ENCODE measurements around the gene RETREG1.

RETREG1 gene

GRCh38 chr5:16528382-16529110 is 88.3 kb downstream of the RETREG1 start:
- H3K4me1 Mint-ChIP-seq (ENCODE audit: low read depth): peaks cover 9% of the 10 kb centered on the region
- no peak overlapping the region for H3K27ac Mint-ChIP-seq

GRCh38 chr5:16525651-16526050 is 91.1 kb downstream of the RETREG1 start:
- DNase-seq (ENCODE audit: low spot score): no peak
- Mint-ChIP-seq H3K27ac (no peak overlapping the region), H3K27me3 (ENCODE audit: low read depth) (no peaks in the 10 kb centered on the region), H3K36me3 (ENCODE audit: low read depth) (no peaks in the 10 kb centered on the region), H3K4me1 (ENCODE audit: low read depth) (peaks cover 18% of the 10 kb centered on the region), H3K4me3 (no peak overlapping the region), H3K9me3 (no peaks in the 10 kb centered on the region)

More at GRCh38 chr5:16528382-16529110, 88.3 kb downstream of the RETREG1 start:
- DNase-seq (ENCODE audit: low spot score): no peak
- H3K27me3 Mint-ChIP-seq (ENCODE audit: low read depth): no peaks in the 10 kb centered on the region
- H3K9me3 Mint-ChIP-seq: no peaks in the 10 kb centered on the region
- no peak overlapping the region for H3K4me3 Mint-ChIP-seq
- H3K36me3 Mint-ChIP-seq (ENCODE audit: low read depth): no peaks in the 10 kb centered on the region

- H3K36me3 Mint-ChIP-seq (ENCODE audit: low read depth): no peaks in the 10 kb centered on the region
- H3K27ac Mint-ChIP-seq: no peak overlapping the region
- no peaks in the 10 kb centered on the region for H3K27me3 Mint-ChIP-seq (ENCODE audit: low read depth)
- no peaks in the 10 kb centered on the region for H3K9me3 Mint-ChIP-seq
- peaks cover 18% of the 10 kb centered on the region for H3K4me1 Mint-ChIP-seq (ENCODE audit: low read depth)
- H3K4me3 Mint-ChIP-seq: no peak overlapping the region
- DNase-seq (ENCODE audit: low spot score): no peak
These were observed 92.5 kb downstream of the RETREG1 start for GRCh38 chr5:16524286-16524685.

- H3K4me1 Mint-ChIP-seq (ENCODE audit: low read depth): peaks cover 18% of the 10 kb centered on the region
- no peaks in the 10 kb centered on the region for H3K27me3 Mint-ChIP-seq (ENCODE audit: low read depth)
These were observed 95.0 kb downstream of the RETREG1 start for GRCh38 chr5:16521521-16522483.

GRCh38 chr5:16520841-16521240 is 96.0 kb downstream of the RETREG1 start:
- Mint-ChIP-seq H3K27ac (no peak overlapping the region), H3K4me1 (ENCODE audit: low read depth) (peaks cover 18% of the 10 kb centered on the region), H3K27me3 (ENCODE audit: low read depth) (no peaks in the 10 kb centered on the region), H3K9me3 (no peaks in the 10 kb centered on the region), H3K36me3 (ENCODE audit: low read depth) (no peaks in the 10 kb centered on the region), H3K4me3 (no peak overlapping the region)
- no peak for DNase-seq (ENCODE audit: low spot score)

More at GRCh38 chr5:16521521-16522483, 95.0 kb downstream of the RETREG1 start:
- H3K36me3 Mint-ChIP-seq (ENCODE audit: low read depth): no peaks in the 10 kb centered on the region
- H3K4me3 Mint-ChIP-seq: no peak overlapping the region
- no peak overlapping the region for H3K27ac Mint-ChIP-seq
- DNase-seq (ENCODE audit: low spot score): no peak
- no peaks in the 10 kb centered on the region for H3K9me3 Mint-ChIP-seq

DNA sequence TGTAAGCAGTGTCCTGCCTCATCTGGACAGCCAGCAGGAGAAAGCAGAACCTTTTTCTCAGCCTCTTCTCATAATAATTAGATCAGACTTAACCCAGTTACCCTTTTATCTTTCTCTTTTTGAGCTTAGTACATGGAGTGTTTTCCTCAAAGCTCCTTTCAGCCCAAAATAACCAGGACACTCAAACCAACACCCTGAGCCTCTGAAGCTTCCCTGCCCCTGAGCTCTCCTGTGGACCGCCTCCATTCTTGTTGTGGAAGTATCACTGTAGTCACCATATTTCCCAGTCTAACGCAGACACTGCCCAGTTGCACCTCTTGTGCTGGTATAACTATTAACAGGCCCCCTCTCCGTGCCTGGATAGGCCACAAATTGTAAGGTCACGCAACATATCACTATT is 97.4 kb downstream of the RETREG1 start:
- no peak for DNase-seq (ENCODE audit: low spot score)
- Mint-ChIP-seq H3K36me3 (ENCODE audit: low read depth) (no peaks in the 10 kb centered on the region), H3K27me3 (ENCODE audit: low read depth) (no peaks in the 10 kb centered on the region), H3K4me3 (no peak overlapping the region), H3K4me1 (ENCODE audit: low read depth) (peaks cover 18% of the 10 kb centered on the region), H3K27ac (no peak overlapping the region), H3K9me3 (no peaks in the 10 kb centered on the region)

GRCh38 chr5:16518606-16519005 is 98.2 kb downstream of the RETREG1 start:
- Mint-ChIP-seq H3K4me3 (no peak overlapping the region), H3K27ac (no peak overlapping the region), H3K9me3 (no peaks in the 10 kb centered on the region), H3K36me3 (ENCODE audit: low read depth) (no peaks in the 10 kb centered on the region), H3K27me3 (ENCODE audit: low read depth) (no peaks in the 10 kb centered on the region), H3K4me1 (ENCODE audit: low read depth) (peaks cover 10% of the 10 kb centered on the region)
- DNase-seq (ENCODE audit: low spot score): no peak

- Mint-ChIP-seq H3K27ac (no peak overlapping the region), H3K27me3 (ENCODE audit: low read depth) (no peaks in the 10 kb centered on the region), H3K4me1 (ENCODE audit: low read depth) (no peaks in the 10 kb centered on the region), H3K9me3 (no peaks in the 10 kb centered on the region), H3K36me3 (ENCODE audit: low read depth) (peaks cover 2% of the 10 kb centered on the region), H3K4me3 (no peak overlapping the region)
- no peak for DNase-seq (ENCODE audit: low spot score)
These were observed 101.3 kb downstream of the RETREG1 start for GRCh38 chr5:16515532-16515931.

- Mint-ChIP-seq H3K36me3 (ENCODE audit: low read depth) (peaks cover 2% of the 10 kb centered on the region), H3K9me3 (no peaks in the 10 kb centered on the region), H3K4me1 (ENCODE audit: low read depth) (no peaks in the 10 kb centered on the region), H3K27ac (no peak overlapping the region), H3K4me3 (no peak overlapping the region), H3K27me3 (ENCODE audit: low read depth) (no peaks in the 10 kb centered on the region)
- DNase-seq (ENCODE audit: low spot score): no peak
These were observed 106.7 kb downstream of the RETREG1 start for GRCh38 chr5:16510098-16510497.

- Mint-ChIP-seq H3K36me3 (ENCODE audit: low read depth) (peaks cover 2% of the 10 kb centered on the region), H3K27me3 (ENCODE audit: low read depth) (no peaks in the 10 kb centered on the region), H3K9me3 (no peaks in the 10 kb centered on the region), H3K27ac (no peak overlapping the region), H3K4me1 (ENCODE audit: low read depth) (no peaks in the 10 kb centered on the region), H3K4me3 (no peak overlapping the region)
- DNase-seq (ENCODE audit: low spot score): no peak
These were observed 107.9 kb downstream of the RETREG1 start for GRCh38 chr5:16508730-16509531.

GRCh38 chr5:16507716-16508115 is 109.1 kb downstream of the RETREG1 start:
- H3K27ac Mint-ChIP-seq: no peak overlapping the region
- DNase-seq (ENCODE audit: low spot score): no peak
- H3K4me3 Mint-ChIP-seq: no peak overlapping the region
- H3K4me1 Mint-ChIP-seq (ENCODE audit: low read depth): no peaks in the 10 kb centered on the region
- H3K9me3 Mint-ChIP-seq: no peaks in the 10 kb centered on the region
- peaks cover 2% of the 10 kb centered on the region for H3K36me3 Mint-ChIP-seq (ENCODE audit: low read depth)
- H3K27me3 Mint-ChIP-seq (ENCODE audit: low read depth): no peaks in the 10 kb centered on the region

DNA sequence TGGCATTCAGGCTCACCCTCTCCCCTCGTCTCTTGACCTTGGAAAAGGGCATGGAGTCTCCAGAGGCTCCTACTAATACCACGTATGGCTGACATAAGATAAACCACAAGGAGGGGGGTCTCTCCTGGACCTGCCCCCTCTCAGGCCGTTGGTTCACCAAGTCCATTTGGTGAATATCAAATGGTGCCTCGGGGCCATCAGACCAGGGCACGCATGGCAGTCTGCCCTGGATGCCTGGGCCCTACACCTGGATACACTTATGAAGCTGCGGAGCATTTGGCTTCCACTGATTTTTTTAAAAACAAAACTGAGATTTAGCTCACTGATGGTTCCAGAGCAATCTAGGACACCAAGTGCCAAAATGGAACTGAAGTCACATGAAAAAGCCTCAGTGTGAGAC is 110.9 kb downstream of the RETREG1 start:
- Mint-ChIP-seq H3K4me1 (ENCODE audit: low read depth) (no peaks in the 10 kb centered on the region), H3K36me3 (ENCODE audit: low read depth) (peaks cover 3% of the 10 kb centered on the region), H3K27ac (no peak overlapping the region), H3K27me3 (ENCODE audit: low read depth) (no peaks in the 10 kb centered on the region), H3K4me3 (no peak overlapping the region), H3K9me3 (no peaks in the 10 kb centered on the region)
- no peak for DNase-seq (ENCODE audit: low spot score)

DNA sequence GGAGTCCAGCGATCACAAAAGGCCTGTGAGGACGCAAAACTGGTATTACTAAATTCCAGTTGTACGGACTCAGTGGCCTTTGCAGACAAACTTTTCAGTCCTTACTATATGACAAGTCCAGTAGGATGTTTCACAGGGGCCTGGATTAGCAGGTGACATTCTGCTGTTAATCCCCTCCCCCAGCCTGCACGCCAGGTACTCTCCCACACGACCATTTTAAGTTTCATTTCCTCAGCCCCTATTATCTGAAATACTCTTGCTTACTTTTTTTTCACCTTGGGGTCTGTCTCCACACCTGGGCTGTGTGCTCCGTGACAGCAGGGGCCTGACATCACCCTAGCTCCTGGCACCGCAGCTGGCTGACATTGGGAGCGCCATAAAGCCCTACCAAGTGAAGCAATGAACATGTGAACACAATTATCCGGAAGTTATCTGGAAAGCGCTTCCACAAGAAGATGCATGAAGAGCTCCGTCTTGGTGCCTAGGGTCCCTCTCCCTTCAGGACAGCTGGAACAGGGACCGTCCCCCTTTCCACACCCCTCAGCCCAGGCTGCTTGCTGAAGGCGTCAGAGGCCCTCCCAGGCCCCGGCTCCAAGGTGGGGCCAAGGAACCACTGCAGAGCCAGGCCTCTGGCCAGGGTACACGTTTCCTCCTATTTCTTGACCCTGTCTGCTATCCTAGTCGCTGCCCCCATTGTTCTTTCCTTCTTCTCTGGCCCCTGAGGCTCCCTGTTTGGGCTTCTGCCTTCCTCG is 111.5 kb downstream of the RETREG1 start:
- Mint-ChIP-seq H3K4me1 (ENCODE audit: low read depth) (no peaks in the 10 kb centered on the region), H3K9me3 (no peaks in the 10 kb centered on the region), H3K36me3 (ENCODE audit: low read depth) (peaks cover 3% of the 10 kb centered on the region), H3K27ac (no peak overlapping the region), H3K27me3 (ENCODE audit: low read depth) (no peaks in the 10 kb centered on the region), H3K4me3 (no peak overlapping the region)
- DNase-seq (ENCODE audit: low spot score): no peak
